Measurements from ENCODE around the gene F2. TPM values are rescaled to one million over a fixed set of nuclear protein-coding genes. Genes with fewer than 3 reads are reported as not detected.
A peak's percentile ranks its signal among the peaks of the same experiment; 100 is the strongest.

F2 gene
- total and polyA plus RNA-seq, 7 donors: 0.04 to 0.56 (median 0.21) TPM; not detected in 3

- DNase-seq: no peak
- H3K4me3 ChIP-seq: no peak overlapping the region
- intact Hi-C loops (cut with DNase I): no loop called here
- WGBS, 3 donors: 62 to 75% (median 62%) methylated on average over 12 of the region's 12 CpGs
- H3K4me1 ChIP-seq: peaks cover 42% of the 10 kb centered on the region
- H3K27ac ChIP-seq: peak overlapping the region; percentile 81
- TF ChIP-seq CTCF (IDR thresholded peaks at IDR 0.05): no peak
- peaks cover 3 to 51% of the 10 kb centered on the region in 2 donors for H3K36me3 ChIP-seq (ENCODE audit: insufficient read depth in 1 of 2, low read depth in 1 of 2)
- no peaks in the 10 kb centered on the region for H3K9me3 ChIP-seq
- peak in 1 of 4 donors; percentile 8 for ATAC-seq
- H3K27me3 ChIP-seq (ENCODE audit: insufficient read depth in 3 of 3, low read length in 2 of 3): no peaks in the 10 kb centered on the region
Observed at GRCh38 chr11:46695345-46696211, 23.4 kb upstream of the F2 start.

- no peak for TF ChIP-seq CTCF (IDR thresholded peaks at IDR 0.05)
- Histone ChIP-seq H3K4me1 (peaks cover 42% of the 10 kb centered on the region), H3K27me3 (ENCODE audit: insufficient read depth in 3 of 3, low read length in 2 of 3) (no peaks in the 10 kb centered on the region), H3K27ac (peak overlapping the region; percentile 81), H3K4me3 (no peak overlapping the region), H3K9me3 (no peaks in the 10 kb centered on the region), H3K36me3 (ENCODE audit: insufficient read depth in 1 of 2, low read depth in 1 of 2) (peaks cover 3 to 45% of the 10 kb centered on the region in 2 donors)
- ATAC-seq (peak; percentile 77 to 83 (median 78)), DNase-seq (peak; percentile 82 to 94)
- 25 to 32% (median 30%) methylated on average over 11 of the region's 11 CpGs for WGBS, 3 donors
- intact Hi-C loops (cut with DNase I): no loop called here
Observed at GRCh38 chr11:46696212-46696558, 22.8 kb upstream of the F2 start.

GRCh38 chr11:46697303-46697702, 21.7 kb upstream of the F2 start:
- Histone ChIP-seq H3K36me3 (ENCODE audit: insufficient read depth in 1 of 2, low read depth in 1 of 2) (peaks cover 3 to 43% of the 10 kb centered on the region in 2 donors), H3K27me3 (ENCODE audit: insufficient read depth in 3 of 3, low read length in 2 of 3) (no peaks in the 10 kb centered on the region), H3K4me3 (no peak overlapping the region), H3K9me3 (no peaks in the 10 kb centered on the region), H3K4me1 (peaks cover 52% of the 10 kb centered on the region), H3K27ac (peak overlapping the region; percentile 81)
- ATAC-seq (no peak), DNase-seq (no peak)
- intact Hi-C loops (cut with DNase I): no loop called here
- no peak for TF ChIP-seq CTCF (IDR thresholded peaks at IDR 0.05)
- 47 to 68% (median 60%) methylated on average over 3 of the region's 3 CpGs for WGBS, 3 donors

GRCh38 chr11:46697723-46698122, 21.3 kb upstream of the F2 start:
- WGBS, 3 donors: 28 to 45% (median 31%) methylated on average over 2 of the region's 2 CpGs
- Histone ChIP-seq H3K27ac (peak overlapping the region; percentile 81), H3K27me3 (ENCODE audit: insufficient read depth in 3 of 3, low read length in 2 of 3) (no peaks in the 10 kb centered on the region), H3K4me1 (peaks cover 56% of the 10 kb centered on the region), H3K4me3 (no peak overlapping the region), H3K9me3 (no peaks in the 10 kb centered on the region), H3K36me3 (ENCODE audit: insufficient read depth in 1 of 2, low read depth in 1 of 2) (peaks cover 5 to 43% of the 10 kb centered on the region in 2 donors)
- intact Hi-C loops (cut with DNase I): no loop called here
- no peak for ATAC-seq
- DNase-seq: no peak
- TF ChIP-seq CTCF (IDR thresholded peaks at IDR 0.05): no peak
